Retinal pigment epithelial cell (primary cell): ENCODE results near the gene ACBD6.
A peak's percentile ranks its signal among the peaks of the same experiment; 100 is the strongest.

Experiments used
- DNase-seq: peaks from one replicate; pipeline ENCODE4 v3.0.0-alpha.2; 2010; ENCODE audit warnings: low read depth
- H3K4me3 ChIP-seq: 2 replicates; pipeline ENCODE4 v1.5.1; 2011; ENCODE audit warnings: mild to moderate bottlenecking, low read length, control low read depth, moderate library complexity
- TF ChIP-seq, protein P1 (sequence below): conservative IDR thresholded peaks from 2 replicates; pipeline ENCODE4 v1.5.1; 2011; ENCODE audit warnings: low read depth, low read length, control low read depth, inconsistent platforms

The ACBD6 gene

DNA sequence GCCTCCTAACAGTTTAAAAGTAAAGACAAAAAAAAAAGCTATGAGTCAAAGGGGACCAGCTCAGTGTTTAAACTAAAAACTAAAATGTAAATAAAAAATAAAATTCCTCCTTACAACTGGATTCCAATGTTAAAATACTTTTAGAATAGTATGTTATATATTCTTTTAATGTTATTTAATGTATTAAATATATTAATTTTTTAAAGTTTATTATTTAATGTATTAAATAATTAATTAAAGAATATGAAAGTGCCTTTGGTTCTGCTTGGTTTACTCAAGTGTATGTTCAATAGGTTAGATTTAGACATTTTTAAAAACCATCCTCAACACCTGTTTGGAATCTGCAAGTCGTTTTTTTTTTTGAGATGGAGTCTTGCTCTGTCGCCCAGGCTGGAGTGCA is 13.1 kb downstream of the ACBD6 start:
- TF ChIP-seq, protein P1, sequence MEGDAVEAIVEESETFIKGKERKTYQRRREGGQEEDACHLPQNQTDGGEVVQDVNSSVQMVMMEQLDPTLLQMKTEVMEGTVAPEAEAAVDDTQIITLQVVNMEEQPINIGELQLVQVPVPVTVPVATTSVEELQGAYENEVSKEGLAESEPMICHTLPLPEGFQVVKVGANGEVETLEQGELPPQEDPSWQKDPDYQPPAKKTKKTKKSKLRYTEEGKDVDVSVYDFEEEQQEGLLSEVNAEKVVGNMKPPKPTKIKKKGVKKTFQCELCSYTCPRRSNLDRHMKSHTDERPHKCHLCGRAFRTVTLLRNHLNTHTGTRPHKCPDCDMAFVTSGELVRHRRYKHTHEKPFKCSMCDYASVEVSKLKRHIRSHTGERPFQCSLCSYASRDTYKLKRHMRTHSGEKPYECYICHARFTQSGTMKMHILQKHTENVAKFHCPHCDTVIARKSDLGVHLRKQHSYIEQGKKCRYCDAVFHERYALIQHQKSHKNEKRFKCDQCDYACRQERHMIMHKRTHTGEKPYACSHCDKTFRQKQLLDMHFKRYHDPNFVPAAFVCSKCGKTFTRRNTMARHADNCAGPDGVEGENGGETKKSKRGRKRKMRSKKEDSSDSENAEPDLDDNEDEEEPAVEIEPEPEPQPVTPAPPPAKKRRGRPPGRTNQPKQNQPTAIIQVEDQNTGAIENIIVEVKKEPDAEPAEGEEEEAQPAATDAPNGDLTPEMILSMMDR: no peak
- DNase-seq: no peak
- no peak overlapping the region for H3K4me3 ChIP-seq

DNA sequence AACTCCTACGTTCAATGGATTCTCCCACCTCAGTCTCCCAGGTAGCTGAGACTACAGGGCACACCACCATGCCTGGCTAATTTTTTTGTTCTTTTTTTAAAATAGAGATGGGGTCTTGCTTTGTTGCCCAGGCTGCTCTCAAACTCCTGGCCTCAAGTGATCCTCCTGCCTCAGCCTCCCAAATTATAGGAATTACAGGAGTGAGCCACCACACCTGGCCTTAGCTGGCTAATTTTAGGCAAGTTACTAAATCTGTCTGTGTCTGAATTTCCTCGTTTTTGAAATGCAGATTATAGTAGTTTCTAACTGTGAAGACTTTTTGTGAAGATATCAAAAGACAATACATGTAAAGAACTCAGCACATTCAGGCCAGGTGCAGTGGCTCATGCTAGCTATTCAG is 13.7 kb downstream of the ACBD6 start:
- H3K4me3 ChIP-seq: no peak overlapping the region
- TF ChIP-seq, protein P1: no peak
- DNase-seq: no peak

DNA sequence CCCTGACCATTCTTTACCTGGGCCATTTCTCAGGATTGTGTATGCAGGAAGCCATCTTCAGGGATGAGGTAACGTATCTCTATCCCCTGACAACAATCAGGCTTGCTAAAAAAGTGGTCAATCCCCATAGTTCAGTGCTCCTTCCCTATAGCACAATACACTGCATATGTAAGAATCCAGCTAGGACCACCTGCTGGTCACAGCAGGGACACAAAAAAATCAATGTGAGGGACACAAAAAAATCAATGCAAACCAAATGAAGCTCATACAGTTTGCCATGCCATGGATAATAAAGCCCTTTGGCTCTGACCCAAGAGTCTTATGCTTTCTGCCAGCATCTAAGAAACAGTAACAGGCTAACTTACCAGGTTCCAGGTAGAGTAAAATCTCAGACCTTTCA is 16.3 kb downstream of the ACBD6 start:
- TF ChIP-seq, protein P1: no peak
- H3K4me3 ChIP-seq: no peak overlapping the region

DNA sequence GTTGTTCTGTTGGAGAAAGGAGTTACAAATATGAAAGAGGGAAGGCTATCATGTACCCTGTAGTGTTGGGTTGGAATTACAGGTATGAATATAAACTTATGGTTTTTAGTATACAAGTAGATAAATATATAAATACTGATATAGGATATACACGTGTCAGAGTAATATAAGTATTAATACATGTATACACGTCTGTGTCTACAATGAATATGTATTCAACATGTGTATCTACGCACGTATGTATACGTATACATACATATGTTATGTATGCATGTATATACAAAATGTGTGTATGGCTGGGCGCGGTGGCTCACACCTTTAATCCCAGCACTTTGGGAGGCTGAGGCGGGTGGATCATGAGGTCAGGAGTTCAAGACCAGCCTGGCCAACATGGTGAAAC is 17.9 kb downstream of the ACBD6 start:
- DNase-seq: no peak
- TF ChIP-seq, protein P1: no peak
- no peak overlapping the region for H3K4me3 ChIP-seq

More for the DNA sequence above, 16.3 kb downstream of the ACBD6 start:
- DNase-seq: no peak

DNA sequence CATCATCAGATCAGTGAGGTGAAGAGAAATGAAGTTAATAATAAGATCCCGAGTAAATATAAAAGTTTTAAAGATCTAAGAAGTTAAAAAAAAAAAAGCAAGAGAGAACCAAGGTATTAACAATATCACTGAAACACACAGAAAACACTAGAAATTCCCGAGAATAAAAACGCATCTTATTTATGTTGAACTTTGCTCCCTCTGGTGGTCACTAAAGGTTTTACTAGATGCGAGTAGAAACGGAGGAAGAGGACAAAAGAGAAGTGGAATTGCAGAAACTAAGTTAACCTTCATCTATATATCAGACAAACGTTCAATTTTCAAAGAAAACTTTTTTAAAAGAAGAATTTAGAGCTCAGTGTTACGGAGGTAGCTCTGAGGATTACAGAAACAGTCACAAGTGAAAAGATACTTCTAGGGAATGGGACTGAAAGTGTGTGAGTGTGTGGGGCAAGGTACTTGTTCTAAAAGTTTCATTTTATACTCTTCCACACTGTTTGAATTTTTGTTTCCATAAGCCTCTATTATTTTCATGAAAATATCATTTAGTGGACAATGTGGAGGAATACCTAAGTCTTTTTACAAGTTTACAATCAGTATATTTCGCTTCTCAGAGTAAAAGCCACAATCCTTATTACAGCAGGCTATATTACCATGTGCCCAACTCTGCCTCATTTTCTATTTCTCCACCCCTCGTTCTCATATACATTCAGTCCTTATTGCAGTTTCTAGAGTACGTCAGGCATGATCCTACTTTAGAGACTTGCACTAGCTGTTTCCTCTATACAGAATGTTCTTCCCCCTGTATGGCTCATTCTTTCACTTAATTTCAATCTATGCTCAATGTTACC is 19.7 kb downstream of the ACBD6 start:
- peak; percentile 16 for DNase-seq
- H3K4me3 ChIP-seq: no peak overlapping the region
- TF ChIP-seq, protein P1: peak; percentile 72

DNA sequence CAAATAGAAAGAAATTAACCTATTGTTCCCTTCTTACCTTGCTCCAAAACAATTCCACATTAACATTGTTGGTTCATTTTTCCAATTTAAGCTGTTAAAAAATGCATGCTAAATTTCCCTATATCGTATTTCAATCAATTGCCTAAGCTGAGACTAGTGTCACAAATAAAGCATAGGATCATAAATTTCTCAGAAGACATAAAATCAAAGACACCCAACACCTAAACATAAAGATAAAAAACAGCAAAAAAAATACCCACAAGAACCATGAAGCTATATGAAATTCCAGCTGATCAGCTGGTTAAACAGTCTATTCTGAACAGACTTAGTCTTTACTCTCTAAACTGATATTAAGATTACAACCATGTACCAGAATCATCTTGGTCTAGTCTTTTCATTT is 32.3 kb downstream of the ACBD6 start:
- no peak overlapping the region for H3K4me3 ChIP-seq
- TF ChIP-seq, protein P1: no peak
- no peak for DNase-seq

DNA sequence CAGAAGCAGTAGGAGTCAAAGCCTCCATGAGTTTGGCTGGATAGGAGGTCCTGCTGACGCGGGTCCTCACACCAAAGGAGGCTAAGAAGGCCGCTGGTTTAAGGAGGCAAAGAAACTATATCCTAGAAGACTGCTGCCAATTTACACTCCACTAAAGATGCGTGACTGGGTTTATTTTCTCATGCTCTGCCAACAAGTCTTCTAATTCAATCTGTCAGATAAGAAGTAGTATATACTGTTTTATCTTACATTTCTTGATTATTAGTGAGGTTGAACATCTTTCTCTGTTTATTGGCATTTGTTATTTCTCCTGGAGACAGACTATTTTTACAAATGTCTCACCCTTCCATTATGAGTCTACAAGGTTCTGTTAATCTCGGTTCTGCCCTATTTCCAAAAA is 34.1 kb downstream of the ACBD6 start:
- TF ChIP-seq, protein P1: no peak
- no peak overlapping the region for H3K4me3 ChIP-seq
- no peak for DNase-seq
